ENCODE data around the gene DAPK1. TPM values are rescaled to one million over a fixed set of nuclear protein-coding genes. Genes with fewer than 3 reads are reported as not detected.

DAPK1 gene
- total and polyA plus RNA-seq, 8 donors = 78.2 to 242 (median 215) TPM

- Histone ChIP-seq H3K27me3 (no peaks in the 10 kb centered on the region), H3K27ac (peak overlapping the region in 1 of 2 donors; percentile 23), H3K4me1 (peaks cover 0 to 22% of the 10 kb centered on the region in 2 donors), H3K36me3 (peaks cover 0 to 54% of the 10 kb centered on the region in 2 donors), H3K9me3 (no peaks in the 10 kb centered on the region), H3K4me3 (no peak overlapping the region)
- intact Hi-C loops (cut with DNase I) = no loop called here
- DNase-seq = no peak
- TF ChIP-seq, protein P1, sequence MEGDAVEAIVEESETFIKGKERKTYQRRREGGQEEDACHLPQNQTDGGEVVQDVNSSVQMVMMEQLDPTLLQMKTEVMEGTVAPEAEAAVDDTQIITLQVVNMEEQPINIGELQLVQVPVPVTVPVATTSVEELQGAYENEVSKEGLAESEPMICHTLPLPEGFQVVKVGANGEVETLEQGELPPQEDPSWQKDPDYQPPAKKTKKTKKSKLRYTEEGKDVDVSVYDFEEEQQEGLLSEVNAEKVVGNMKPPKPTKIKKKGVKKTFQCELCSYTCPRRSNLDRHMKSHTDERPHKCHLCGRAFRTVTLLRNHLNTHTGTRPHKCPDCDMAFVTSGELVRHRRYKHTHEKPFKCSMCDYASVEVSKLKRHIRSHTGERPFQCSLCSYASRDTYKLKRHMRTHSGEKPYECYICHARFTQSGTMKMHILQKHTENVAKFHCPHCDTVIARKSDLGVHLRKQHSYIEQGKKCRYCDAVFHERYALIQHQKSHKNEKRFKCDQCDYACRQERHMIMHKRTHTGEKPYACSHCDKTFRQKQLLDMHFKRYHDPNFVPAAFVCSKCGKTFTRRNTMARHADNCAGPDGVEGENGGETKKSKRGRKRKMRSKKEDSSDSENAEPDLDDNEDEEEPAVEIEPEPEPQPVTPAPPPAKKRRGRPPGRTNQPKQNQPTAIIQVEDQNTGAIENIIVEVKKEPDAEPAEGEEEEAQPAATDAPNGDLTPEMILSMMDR (IDR thresholded peaks at IDR 0.05) = no peak
- no peak for ATAC-seq
These were observed 156.3 kb downstream of the DAPK1 start for GRCh38 chr9:87653941-87654340.

DNA sequence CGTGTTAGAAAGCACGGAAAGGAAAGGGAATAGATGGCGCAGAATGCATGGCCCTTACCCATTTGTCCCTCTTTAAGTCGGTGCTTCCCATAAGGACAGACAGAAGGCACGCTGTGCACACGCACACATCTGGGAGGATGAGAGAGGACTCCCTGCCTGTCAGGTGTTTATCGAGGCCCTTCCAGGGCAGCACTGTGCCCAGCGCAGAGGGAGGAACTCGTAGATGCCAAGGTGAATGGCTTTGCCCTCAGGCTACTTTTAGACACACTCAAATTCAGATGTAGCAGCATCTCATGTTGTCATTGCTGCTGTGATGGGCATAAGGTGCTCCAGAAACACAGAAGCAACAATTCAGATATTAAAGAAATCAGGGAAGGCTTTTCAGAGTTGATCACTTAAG, 158.1 kb downstream of the DAPK1 start:
- Histone ChIP-seq H3K9me3 (no peaks in the 10 kb centered on the region), H3K27ac (no peak overlapping the region), H3K4me1 (peaks cover 0 to 22% of the 10 kb centered on the region in 2 donors), H3K36me3 (peaks cover 0 to 50% of the 10 kb centered on the region in 2 donors), H3K27me3 (no peaks in the 10 kb centered on the region), H3K4me3 (no peak overlapping the region)
- DNase-seq (no peak), ATAC-seq (no peak)
- TF ChIP-seq, protein P1 (IDR thresholded peaks at IDR 0.05) = no peak
- intact Hi-C loops (cut with DNase I) = loop anchor here in 1 of 2 donors (5.0 kb wide), 1 partner anchor 318 kb away; no protein-coding TSS in a partner anchor

GRCh38 chr9:87656485-87656884, 158.8 kb downstream of the DAPK1 start:
- TF ChIP-seq, protein P1 (IDR thresholded peaks at IDR 0.05) = no peak
- peak; percentile 73 for ATAC-seq
- Histone ChIP-seq H3K36me3 (peaks cover 0 to 45% of the 10 kb centered on the region in 2 donors), H3K4me3 (no peak overlapping the region), H3K27me3 (no peaks in the 10 kb centered on the region), H3K27ac (no peak overlapping the region), H3K9me3 (no peaks in the 10 kb centered on the region), H3K4me1 (peaks cover 0 to 22% of the 10 kb centered on the region in 2 donors)
- intact Hi-C loops (cut with DNase I) = loop anchor here in 1 of 2 donors (5.0 kb wide), 1 partner anchor 319 kb away; no protein-coding TSS in a partner anchor
- no peak for DNase-seq

GRCh38 chr9:87657190-87657589, 159.5 kb downstream of the DAPK1 start:
- Histone ChIP-seq H3K27me3 (no peaks in the 10 kb centered on the region), H3K36me3 (peaks cover 0 to 44% of the 10 kb centered on the region in 2 donors), H3K27ac (no peak overlapping the region), H3K9me3 (no peaks in the 10 kb centered on the region), H3K4me3 (no peak overlapping the region), H3K4me1 (peaks cover 0 to 22% of the 10 kb centered on the region in 2 donors)
- ATAC-seq = peak; percentile 49
- TF ChIP-seq, protein P1 (IDR thresholded peaks at IDR 0.05) = no peak
- DNase-seq = peak in 1 of 4 donors; percentile 51
- intact Hi-C loops (cut with DNase I) = loop anchor here in 1 of 2 donors (5.0 kb wide), 1 partner anchor 320 kb away; no protein-coding TSS in a partner anchor

- no peaks in the 10 kb centered on the region for H3K27me3 ChIP-seq
- peaks cover 0 to 44% of the 10 kb centered on the region in 2 donors for H3K36me3 ChIP-seq
- no peak overlapping the region for H3K27ac ChIP-seq
- intact Hi-C loops (cut with DNase I) = loop anchor here in 1 of 2 donors (5.0 kb wide), 1 partner anchor 321 kb away; no protein-coding TSS in a partner anchor
- TF ChIP-seq, protein P1 (IDR thresholded peaks at IDR 0.05) = no peak
- no peak for DNase-seq
- H3K4me3 ChIP-seq = no peak overlapping the region
- H3K4me1 ChIP-seq = peaks cover 0 to 22% of the 10 kb centered on the region in 2 donors
- no peaks in the 10 kb centered on the region for H3K9me3 ChIP-seq
- ATAC-seq = no peak
These were observed 160.2 kb downstream of the DAPK1 start for GRCh38 chr9:87657893-87658292.
